ENCODE results near the gene NRROS. TPM values are rescaled to one million over a fixed set of nuclear protein-coding genes. Genes with fewer than 3 reads are reported as not detected.

Gene NRROS
- total RNA-seq, 1 donor from 2014 or later = 0.42 TPM

DNA sequence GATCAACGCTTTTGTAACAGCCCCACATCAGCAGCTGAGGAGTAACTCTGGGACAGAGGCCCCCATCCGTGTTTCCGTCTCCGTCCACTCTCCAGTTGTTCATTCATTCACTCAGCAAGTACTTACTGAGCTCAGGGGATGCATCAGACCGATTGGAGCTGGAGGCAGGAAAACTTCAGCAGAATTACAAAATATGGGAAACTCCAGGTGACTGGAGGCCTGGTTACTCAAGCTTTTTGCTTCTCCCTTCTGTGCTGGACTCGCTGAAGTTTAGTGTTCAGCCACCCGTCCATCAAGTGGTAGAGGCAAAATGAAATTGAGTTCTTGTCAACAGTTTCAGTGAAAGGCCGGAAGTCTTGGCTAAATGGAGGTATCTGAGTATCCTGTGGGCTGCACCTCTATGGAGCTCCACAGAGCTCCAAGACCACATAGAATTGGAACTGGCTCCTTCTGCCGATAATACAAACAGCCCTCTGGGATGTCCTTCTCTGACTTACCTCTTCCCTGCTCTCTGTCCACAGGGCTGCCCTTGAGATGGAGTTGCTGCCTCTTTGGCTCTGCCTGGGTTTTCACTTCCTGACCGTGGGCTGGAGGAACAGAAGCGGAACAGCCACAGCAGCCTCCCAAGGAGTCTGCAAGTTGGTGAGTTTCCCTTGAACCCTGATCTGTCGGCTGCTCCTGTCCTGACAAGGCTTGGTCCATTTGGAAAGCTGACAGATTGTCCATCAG lies 14.7 kb downstream of the NRROS start:
- Mint-ChIP-seq H3K4me1 (ENCODE audit: low read depth, unreplicated experiment) (no peaks in the 10 kb centered on the region), H3K36me3 (ENCODE audit: unreplicated experiment) (no peaks in the 10 kb centered on the region), H3K27ac (ENCODE audit: unreplicated experiment) (no peak overlapping the region), H3K4me3 (ENCODE audit: unreplicated experiment) (no peak overlapping the region), H3K9me3 (ENCODE audit: unreplicated experiment) (peaks cover 2% of the 10 kb centered on the region), H3K27me3 (ENCODE audit: unreplicated experiment) (peaks cover 5% of the 10 kb centered on the region)
- DNase-seq = no peak
- TF ChIP-seq, protein P1, sequence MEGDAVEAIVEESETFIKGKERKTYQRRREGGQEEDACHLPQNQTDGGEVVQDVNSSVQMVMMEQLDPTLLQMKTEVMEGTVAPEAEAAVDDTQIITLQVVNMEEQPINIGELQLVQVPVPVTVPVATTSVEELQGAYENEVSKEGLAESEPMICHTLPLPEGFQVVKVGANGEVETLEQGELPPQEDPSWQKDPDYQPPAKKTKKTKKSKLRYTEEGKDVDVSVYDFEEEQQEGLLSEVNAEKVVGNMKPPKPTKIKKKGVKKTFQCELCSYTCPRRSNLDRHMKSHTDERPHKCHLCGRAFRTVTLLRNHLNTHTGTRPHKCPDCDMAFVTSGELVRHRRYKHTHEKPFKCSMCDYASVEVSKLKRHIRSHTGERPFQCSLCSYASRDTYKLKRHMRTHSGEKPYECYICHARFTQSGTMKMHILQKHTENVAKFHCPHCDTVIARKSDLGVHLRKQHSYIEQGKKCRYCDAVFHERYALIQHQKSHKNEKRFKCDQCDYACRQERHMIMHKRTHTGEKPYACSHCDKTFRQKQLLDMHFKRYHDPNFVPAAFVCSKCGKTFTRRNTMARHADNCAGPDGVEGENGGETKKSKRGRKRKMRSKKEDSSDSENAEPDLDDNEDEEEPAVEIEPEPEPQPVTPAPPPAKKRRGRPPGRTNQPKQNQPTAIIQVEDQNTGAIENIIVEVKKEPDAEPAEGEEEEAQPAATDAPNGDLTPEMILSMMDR (IDR thresholded peaks at IDR 0.05; ENCODE audit: partially characterized antibody, unreplicated experiment) = no peak

DNA sequence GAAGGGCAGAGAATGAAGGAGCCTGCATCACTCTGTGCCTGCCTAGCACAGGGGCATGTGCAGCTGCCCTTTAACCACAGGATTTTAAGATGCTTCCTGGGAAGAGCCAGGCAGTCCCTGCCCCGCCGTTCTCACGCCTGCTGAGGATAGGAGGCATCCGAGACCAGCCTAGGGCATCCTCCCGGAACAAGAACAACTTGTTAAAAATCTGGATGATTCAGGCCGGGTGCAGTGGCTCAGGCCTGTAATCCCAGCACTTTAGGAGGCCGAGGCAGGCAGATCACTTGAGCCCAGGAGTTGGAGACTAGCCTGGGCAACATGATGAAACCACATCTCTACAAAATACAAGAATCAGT lies 15.2 kb downstream of the NRROS start:
- Mint-ChIP-seq H3K9me3 (ENCODE audit: unreplicated experiment) (peaks cover 2% of the 10 kb centered on the region), H3K27me3 (ENCODE audit: unreplicated experiment) (peaks cover 4% of the 10 kb centered on the region), H3K4me1 (ENCODE audit: low read depth, unreplicated experiment) (no peaks in the 10 kb centered on the region), H3K4me3 (ENCODE audit: unreplicated experiment) (no peak overlapping the region), H3K36me3 (ENCODE audit: unreplicated experiment) (no peaks in the 10 kb centered on the region), H3K27ac (ENCODE audit: unreplicated experiment) (no peak overlapping the region)
- TF ChIP-seq, protein P1 (IDR thresholded peaks at IDR 0.05; ENCODE audit: partially characterized antibody, unreplicated experiment) = no peak
- DNase-seq = no peak

DNA sequence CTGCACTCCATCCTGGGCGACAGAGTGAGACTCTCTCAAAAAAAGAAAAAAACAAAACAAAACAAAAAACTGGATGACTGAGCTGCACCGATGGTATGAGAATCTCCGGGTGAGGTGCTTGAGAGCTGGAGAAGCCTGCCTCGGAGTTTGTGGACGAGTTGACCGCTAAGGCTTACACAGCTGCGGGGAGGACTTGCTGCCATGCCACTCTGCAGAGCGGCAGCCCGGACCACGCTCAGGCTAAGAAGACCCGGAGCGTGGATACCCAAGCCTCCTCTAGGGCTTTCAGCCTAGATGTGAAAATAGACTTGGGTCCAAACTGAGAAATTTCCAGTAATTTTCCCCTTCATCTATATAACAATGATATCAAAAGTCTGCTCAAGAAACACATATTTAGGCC lies 16.0 kb downstream of the NRROS start:
- peaks cover 1% of the 10 kb centered on the region for H3K4me1 Mint-ChIP-seq (ENCODE audit: low read depth, unreplicated experiment)
- no peak for DNase-seq
- no peak overlapping the region for H3K27ac Mint-ChIP-seq (ENCODE audit: unreplicated experiment)
- no peak overlapping the region for H3K4me3 Mint-ChIP-seq (ENCODE audit: unreplicated experiment)
- no peaks in the 10 kb centered on the region for H3K36me3 Mint-ChIP-seq (ENCODE audit: unreplicated experiment)
- peaks cover 2% of the 10 kb centered on the region for H3K9me3 Mint-ChIP-seq (ENCODE audit: unreplicated experiment)
- TF ChIP-seq, protein P1 (IDR thresholded peaks at IDR 0.05; ENCODE audit: partially characterized antibody, unreplicated experiment) = no peak
- H3K27me3 Mint-ChIP-seq (ENCODE audit: unreplicated experiment) = peaks cover 3% of the 10 kb centered on the region

DNA sequence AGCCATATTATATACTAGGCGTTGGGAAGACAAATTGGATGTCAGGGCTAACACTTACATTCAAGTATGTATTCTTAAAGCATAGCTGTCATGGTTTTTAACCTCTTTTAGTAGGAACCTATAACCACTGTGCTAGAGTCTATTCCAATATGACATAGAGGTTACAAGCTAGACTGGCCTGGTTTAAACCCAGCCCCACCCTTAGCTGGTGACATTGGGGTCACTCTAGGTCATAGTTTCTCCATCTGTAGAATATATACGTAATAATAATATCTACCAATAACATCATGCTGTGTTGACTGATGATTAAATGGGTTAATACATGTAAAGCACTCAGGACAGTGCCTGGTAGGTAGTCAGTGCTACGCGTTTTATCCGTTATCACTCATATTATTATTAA lies 16.7 kb downstream of the NRROS start:
- H3K36me3 Mint-ChIP-seq (ENCODE audit: unreplicated experiment) = no peaks in the 10 kb centered on the region
- H3K4me3 Mint-ChIP-seq (ENCODE audit: unreplicated experiment) = no peak overlapping the region
- TF ChIP-seq, protein P1 (IDR thresholded peaks at IDR 0.05; ENCODE audit: partially characterized antibody, unreplicated experiment) = no peak
- no peak for DNase-seq
- no peak overlapping the region for H3K27ac Mint-ChIP-seq (ENCODE audit: unreplicated experiment)
- H3K9me3 Mint-ChIP-seq (ENCODE audit: unreplicated experiment) = peaks cover 2% of the 10 kb centered on the region
- peaks cover 2% of the 10 kb centered on the region for H3K4me1 Mint-ChIP-seq (ENCODE audit: low read depth, unreplicated experiment)
- peaks cover 3% of the 10 kb centered on the region for H3K27me3 Mint-ChIP-seq (ENCODE audit: unreplicated experiment)

DNA sequence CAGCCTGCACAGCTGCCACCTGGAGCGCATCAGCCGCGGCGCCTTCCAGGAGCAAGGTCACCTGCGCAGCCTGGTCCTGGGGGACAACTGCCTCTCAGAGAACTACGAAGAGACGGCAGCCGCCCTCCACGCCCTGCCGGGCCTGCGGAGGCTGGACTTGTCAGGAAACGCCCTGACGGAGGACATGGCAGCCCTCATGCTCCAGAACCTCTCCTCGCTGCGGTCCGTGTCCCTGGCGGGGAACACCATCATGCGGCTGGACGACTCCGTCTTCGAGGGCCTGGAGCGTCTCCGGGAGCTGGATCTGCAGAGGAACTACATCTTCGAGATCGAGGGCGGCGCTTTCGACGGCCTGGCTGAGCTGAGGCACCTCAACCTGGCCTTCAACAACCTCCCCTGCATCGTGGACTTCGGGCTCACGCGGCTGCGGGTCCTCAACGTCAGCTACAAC lies 20.4 kb downstream of the NRROS start:
- no peak overlapping the region for H3K4me3 Mint-ChIP-seq (ENCODE audit: unreplicated experiment)
- no peaks in the 10 kb centered on the region for H3K36me3 Mint-ChIP-seq (ENCODE audit: unreplicated experiment)
- H3K27ac Mint-ChIP-seq (ENCODE audit: unreplicated experiment) = no peak overlapping the region
- H3K4me1 Mint-ChIP-seq (ENCODE audit: low read depth, unreplicated experiment) = peaks cover 4% of the 10 kb centered on the region
- peaks cover 1% of the 10 kb centered on the region for H3K9me3 Mint-ChIP-seq (ENCODE audit: unreplicated experiment)
- no peak for DNase-seq
- TF ChIP-seq, protein P1 (IDR thresholded peaks at IDR 0.05; ENCODE audit: partially characterized antibody, unreplicated experiment) = no peak
- no peaks in the 10 kb centered on the region for H3K27me3 Mint-ChIP-seq (ENCODE audit: unreplicated experiment)

Data from glutamatergic neuron (in vitro differentiated cells).